ENCODE measurements around the gene ZC3H7A.

ZC3H7A gene

GRCh38 chr16:11795887-11796226, 1.2 kb downstream of the ZC3H7A start:
- Histone ChIP-seq H3K4me3 (ENCODE audit: control insufficient read depth in 1 of 7, extremely low read depth in 1 of 7, insufficient read depth in 4 of 7, low read depth in 2 of 7, low read length in 6 of 7) (peak overlapping the region; percentile 72 to 98 (median 93)), H3K4me1 (ENCODE audit: control extremely low read depth in 1 of 4, control insufficient read depth in 4 of 4, insufficient read depth in 4 of 4, low read length in 3 of 4) (peaks cover 12 to 66% (median 55%) of the 10 kb centered on the region in 4 experiments), H3K27me3 (replicated peaks in 2 of 5; ENCODE audit: control insufficient read depth in 4 of 5, insufficient read depth in 5 of 5, low read length in 4 of 5) (no peaks in the 10 kb centered on the region), H3K27ac (ENCODE audit: insufficient read depth in 1 of 2, low read depth in 1 of 2, low read length in 2 of 2, poor library complexity in 1 of 2, severe bottlenecking in 2 of 2) (peak overlapping the region; percentile 92 to 96), H3K9me3 (ENCODE audit: control extremely low read depth in 1 of 5, control insufficient read depth in 4 of 5, insufficient read depth in 2 of 5, low read depth in 1 of 5, low read length in 4 of 5) (no peaks in the 10 kb centered on the region), H3K36me3 (ENCODE audit: control insufficient read depth in 4 of 4, insufficient read depth in 4 of 4, low read length in 3 of 4) (peaks cover 2 to 27% (median 8%) of the 10 kb centered on the region in 4 experiments)
- ChIA-PET POLR2A (interaction anchor here (0.7 to 1.6 kb wide), 2 partner anchors 15 to 53 kb away, joined by 3 to 9 read pairs; partner anchors contain the start of gene TXNDC11), CTCF (interaction anchor here (5.2 kb wide), 1 partner anchor 12 kb away, joined by 59 read pairs; no protein-coding TSS in a partner anchor)
- no peak for DNase-seq
- 51% methylated on average over 2 of the region's 8 CpGs for WGBS (ENCODE audit: insufficient coverage)

GRCh38 chr16:11794996-11795886, 1.8 kb downstream of the ZC3H7A start:
- no peaks in the 10 kb centered on the region for H3K27me3 ChIP-seq (replicated peaks in 2 of 5; ENCODE audit: control insufficient read depth in 4 of 5, insufficient read depth in 5 of 5, low read length in 4 of 5)
- ChIA-PET CTCF (interaction anchor here (1.7 to 5.2 kb wide), 2 partner anchors 11 to 26 kb away, joined by 4 to 59 read pairs; no protein-coding TSS in a partner anchor), POLR2A (no interaction called here)
- peaks cover 9 to 59% (median 49%) of the 10 kb centered on the region in 4 experiments for H3K4me1 ChIP-seq (ENCODE audit: control extremely low read depth in 1 of 4, control insufficient read depth in 4 of 4, insufficient read depth in 4 of 4, low read length in 3 of 4)
- WGBS (ENCODE audit: insufficient coverage): 100% methylated on average over 11 of the region's 20 CpGs
- H3K27ac ChIP-seq (ENCODE audit: insufficient read depth in 1 of 2, low read depth in 1 of 2, low read length in 2 of 2, poor library complexity in 1 of 2, severe bottlenecking in 2 of 2): peak overlapping the region; percentile 48 to 96
- H3K36me3 ChIP-seq (ENCODE audit: control insufficient read depth in 4 of 4, insufficient read depth in 4 of 4, low read length in 3 of 4): peaks cover 2 to 27% (median 9%) of the 10 kb centered on the region in 4 experiments
- no peaks in the 10 kb centered on the region for H3K9me3 ChIP-seq (ENCODE audit: control extremely low read depth in 1 of 5, control insufficient read depth in 4 of 5, insufficient read depth in 2 of 5, low read depth in 1 of 5, low read length in 4 of 5)
- no peak for DNase-seq
- H3K4me3 ChIP-seq (ENCODE audit: control insufficient read depth in 1 of 7, extremely low read depth in 1 of 7, insufficient read depth in 4 of 7, low read depth in 2 of 7, low read length in 6 of 7): peak overlapping the region in 5 of 7 experiments; percentile 87 to 98 (median 93)

- ChIA-PET POLR2A (no interaction called here), CTCF (interaction anchor here (1.7 kb wide), 1 partner anchor 25 kb away, joined by 4 read pairs; no protein-coding TSS in a partner anchor)
- peaks cover 2 to 33% (median 10%) of the 10 kb centered on the region in 4 experiments for H3K36me3 ChIP-seq (ENCODE audit: control insufficient read depth in 4 of 4, insufficient read depth in 4 of 4, low read length in 3 of 4)
- no peaks in the 10 kb centered on the region for H3K27me3 ChIP-seq (replicated peaks in 2 of 5; ENCODE audit: control insufficient read depth in 4 of 5, insufficient read depth in 5 of 5, low read length in 4 of 5)
- 28% methylated on average over 2 of the region's 2 CpGs for WGBS (ENCODE audit: insufficient coverage)
- H3K4me1 ChIP-seq (ENCODE audit: control extremely low read depth in 1 of 4, control insufficient read depth in 4 of 4, insufficient read depth in 4 of 4, low read length in 3 of 4): peaks cover 1 to 51% (median 41%) of the 10 kb centered on the region in 4 experiments
- H3K9me3 ChIP-seq (ENCODE audit: control extremely low read depth in 1 of 5, control insufficient read depth in 4 of 5, insufficient read depth in 2 of 5, low read depth in 1 of 5, low read length in 4 of 5): no peaks in the 10 kb centered on the region
- DNase-seq: no peak
- no peak overlapping the region for H3K4me3 ChIP-seq (ENCODE audit: control insufficient read depth in 1 of 7, extremely low read depth in 1 of 7, insufficient read depth in 4 of 7, low read depth in 2 of 7, low read length in 6 of 7)
- peak overlapping the region in 1 of 2 experiments; percentile 0 for H3K27ac ChIP-seq (ENCODE audit: insufficient read depth in 1 of 2, low read depth in 1 of 2, low read length in 2 of 2, poor library complexity in 1 of 2, severe bottlenecking in 2 of 2)
Observed at GRCh38 chr16:11794447-11794846, 2.6 kb downstream of the ZC3H7A start.

GRCh38 chr16:11793840-11794239, 3.2 kb downstream of the ZC3H7A start:
- no peak overlapping the region for H3K4me3 ChIP-seq (ENCODE audit: control insufficient read depth in 1 of 7, extremely low read depth in 1 of 7, insufficient read depth in 4 of 7, low read depth in 2 of 7, low read length in 6 of 7)

GRCh38 chr16:11792410-11793241, 4.4 kb downstream of the ZC3H7A start:
- Histone ChIP-seq H3K4me3 (ENCODE audit: control insufficient read depth in 1 of 7, extremely low read depth in 1 of 7, insufficient read depth in 4 of 7, low read depth in 2 of 7, low read length in 6 of 7) (no peak overlapping the region), H3K27ac (ENCODE audit: insufficient read depth in 1 of 2, low read depth in 1 of 2, low read length in 2 of 2, poor library complexity in 1 of 2, severe bottlenecking in 2 of 2) (no peak overlapping the region), H3K4me1 (ENCODE audit: control extremely low read depth in 1 of 4, control insufficient read depth in 4 of 4, insufficient read depth in 4 of 4, low read length in 3 of 4) (peaks cover 1 to 39% (median 26%) of the 10 kb centered on the region in 4 experiments), H3K27me3 (replicated peaks in 2 of 5; ENCODE audit: control insufficient read depth in 4 of 5, insufficient read depth in 5 of 5, low read length in 4 of 5) (no peaks in the 10 kb centered on the region), H3K9me3 (ENCODE audit: control extremely low read depth in 1 of 5, control insufficient read depth in 4 of 5, insufficient read depth in 2 of 5, low read depth in 1 of 5, low read length in 4 of 5) (no peaks in the 10 kb centered on the region), H3K36me3 (ENCODE audit: control insufficient read depth in 4 of 4, insufficient read depth in 4 of 4, low read length in 3 of 4) (peaks cover 2 to 35% (median 10%) of the 10 kb centered on the region in 4 experiments)
- WGBS (ENCODE audit: insufficient coverage): 97% methylated on average over 7 of the region's 7 CpGs
- ChIA-PET CTCF (interaction anchor here (0.6 to 3.5 kb wide), 7 partner anchors 7 to 118 kb away, joined by 3 to 21 read pairs (median 4); no protein-coding TSS in a partner anchor), POLR2A (interaction anchor here (0.6 kb wide), 1 partner anchor 19 kb away, joined by 3 read pairs; no protein-coding TSS in a partner anchor)
- no peak for DNase-seq

More at GRCh38 chr16:11793840-11794239, 3.2 kb downstream of the ZC3H7A start:
- DNase-seq: no peak
- Histone ChIP-seq H3K9me3 (ENCODE audit: control extremely low read depth in 1 of 5, control insufficient read depth in 4 of 5, insufficient read depth in 2 of 5, low read depth in 1 of 5, low read length in 4 of 5) (no peaks in the 10 kb centered on the region), H3K4me1 (ENCODE audit: control extremely low read depth in 1 of 4, control insufficient read depth in 4 of 4, insufficient read depth in 4 of 4, low read length in 3 of 4) (peaks cover 1 to 50% (median 37%) of the 10 kb centered on the region in 4 experiments), H3K36me3 (ENCODE audit: control insufficient read depth in 4 of 4, insufficient read depth in 4 of 4, low read length in 3 of 4) (peaks cover 2 to 35% (median 10%) of the 10 kb centered on the region in 4 experiments), H3K27ac (ENCODE audit: insufficient read depth in 1 of 2, low read depth in 1 of 2, low read length in 2 of 2, poor library complexity in 1 of 2, severe bottlenecking in 2 of 2) (peak overlapping the region in 1 of 2 experiments; percentile 21), H3K27me3 (replicated peaks in 2 of 5; ENCODE audit: control insufficient read depth in 4 of 5, insufficient read depth in 5 of 5, low read length in 4 of 5) (no peaks in the 10 kb centered on the region)
- POLR2A ChIA-PET: no interaction called here
- WGBS (ENCODE audit: insufficient coverage): 94% methylated on average over 7 of the region's 7 CpGs
- CTCF ChIA-PET: interaction anchor here (1.2 to 1.7 kb wide), 2 partner anchors 9 to 25 kb away, joined by 4 to 6 read pairs; no protein-coding TSS in a partner anchor

GRCh38 chr16:11791144-11791828, 5.8 kb downstream of the ZC3H7A start:
- Histone ChIP-seq H3K4me1 (ENCODE audit: control extremely low read depth in 1 of 4, control insufficient read depth in 4 of 4, insufficient read depth in 4 of 4, low read length in 3 of 4) (peaks cover 1 to 37% (median 23%) of the 10 kb centered on the region in 4 experiments), H3K9me3 (ENCODE audit: control extremely low read depth in 1 of 5, control insufficient read depth in 4 of 5, insufficient read depth in 2 of 5, low read depth in 1 of 5, low read length in 4 of 5) (no peaks in the 10 kb centered on the region)
- POLR2A ChIA-PET: interaction anchor here (0.7 kb wide), 1 partner anchor 79 kb away, joined by 4 read pairs; no protein-coding TSS in a partner anchor

More at GRCh38 chr16:11791144-11791828, 5.8 kb downstream of the ZC3H7A start:
- no peaks in the 10 kb centered on the region for H3K27me3 ChIP-seq (replicated peaks in 2 of 5; ENCODE audit: control insufficient read depth in 4 of 5, insufficient read depth in 5 of 5, low read length in 4 of 5)
- H3K27ac ChIP-seq (ENCODE audit: insufficient read depth in 1 of 2, low read depth in 1 of 2, low read length in 2 of 2, poor library complexity in 1 of 2, severe bottlenecking in 2 of 2): peak overlapping the region in 1 of 2 experiments; percentile 39
- DNase-seq: no peak
- no peak overlapping the region for H3K4me3 ChIP-seq (ENCODE audit: control insufficient read depth in 1 of 7, extremely low read depth in 1 of 7, insufficient read depth in 4 of 7, low read depth in 2 of 7, low read length in 6 of 7)
- H3K36me3 ChIP-seq (ENCODE audit: control insufficient read depth in 4 of 4, insufficient read depth in 4 of 4, low read length in 3 of 4): peaks cover 2 to 35% (median 12%) of the 10 kb centered on the region in 4 experiments
- 85% methylated on average over 6 of the region's 8 CpGs for WGBS (ENCODE audit: insufficient coverage)
- CTCF ChIA-PET: interaction anchor here (0.8 to 3.5 kb wide), 6 partner anchors 9 to 19 kb away, joined by 3 to 21 read pairs (median 4); no protein-coding TSS in a partner anchor

Measured in common myeloid progenitor, CD34-positive (primary cell).